ENCODE results near the gene DNASE2B. TPM values are rescaled to one million over a fixed set of nuclear protein-coding genes. Genes with fewer than 3 reads are reported as not detected.

Gene DNASE2B
- total RNA-seq, 1 donor from 2014 or later, result 0.34 TPM

DNA sequence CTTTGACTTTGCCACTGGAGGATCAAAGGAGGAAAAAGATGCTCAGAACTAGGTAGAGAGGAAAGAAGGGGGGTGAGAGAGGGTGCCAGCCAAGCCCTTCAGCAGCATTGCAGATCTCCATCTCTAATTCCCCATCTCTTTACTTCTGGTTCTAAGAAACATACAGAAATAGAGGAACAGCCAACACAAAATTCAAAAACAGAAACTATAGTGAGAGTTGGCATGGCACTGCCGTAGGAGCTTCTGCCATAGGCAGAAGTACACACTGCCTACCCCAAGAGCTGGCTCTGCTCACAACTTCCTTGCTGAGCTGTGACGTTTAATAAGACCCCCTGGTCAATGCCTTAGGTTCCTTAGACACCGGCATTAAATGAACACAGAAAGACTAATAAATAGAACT, 54.2 kb downstream of the DNASE2B start:
- no peak for DNase-seq (ENCODE audit: low spot score)

GRCh38 chr1:84462118-84462517, 63.8 kb downstream of the DNASE2B start:
- DNase-seq (ENCODE audit: low spot score), result no peak

Other genes starting within 250 kb of the DNASE2B start
- 4.7 TPM for gene SAMD13, start 96.8 kb upstream of the DNASE2B start, total RNA-seq
- 32.2 TPM for gene RPF1, start 80.8 kb downstream of the DNASE2B start, total RNA-seq
- gene SPATA1, start 107.9 kb downstream of the DNASE2B start, total RNA-seq, result 0.96 TPM
- 105 TPM for gene GNG5, start 108.1 kb downstream of the DNASE2B start, total RNA-seq
- gene CTBS, start 176.0 kb downstream of the DNASE2B start, total RNA-seq, result 16.5 TPM

Data from ureter (tissue), 1 donor.